Measurements from ENCODE around the gene ACOT2.
"Not testable (repeated sequence)": the region's sequence is repeated elsewhere in the genome, so short reads cannot be mapped to it uniquely, and the experiment has no call there.

ACOT2 gene

DNA sequence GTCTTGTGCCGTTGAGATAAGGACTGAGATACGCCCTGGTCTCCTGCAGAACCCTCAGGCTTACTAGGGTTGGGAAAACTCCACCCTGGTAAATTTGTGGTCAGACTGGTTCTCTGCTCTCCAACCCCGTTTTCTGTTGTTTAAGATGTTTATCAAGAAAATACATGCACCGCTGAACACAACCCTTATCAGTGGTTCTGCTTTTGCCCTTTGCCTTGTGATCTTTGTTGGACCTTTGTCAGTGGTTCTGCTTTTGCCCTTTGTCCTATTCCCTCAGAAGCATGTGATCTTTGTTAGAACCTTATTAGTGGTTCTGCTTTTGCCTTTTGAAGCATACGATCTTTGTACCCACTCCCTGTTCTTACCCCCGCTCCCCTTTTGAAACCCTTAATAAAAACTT lies 6.3 kb upstream of the ACOT2 start:
- H2BK12ac ChIP-seq (ENCODE audit: low read length in 2 of 2); H3K23ac ChIP-seq (ENCODE audit: low read length in 2 of 2); H2BK5ac ChIP-seq (ENCODE audit: low read depth, low read length, poor library complexity, severe bottlenecking); H3K9me3 ChIP-seq (ENCODE audit: control insufficient read depth, low read length); DNase-seq; H3K4ac ChIP-seq (ENCODE audit: low read depth in 1 of 2, low read length in 2 of 2); H3K27ac ChIP-seq (ENCODE audit: low read length, poor library complexity, severe bottlenecking); H3K79me1 ChIP-seq (replicated peaks; ENCODE audit: low read length, poor library complexity, severe bottlenecking); H3K18ac ChIP-seq (ENCODE audit: low read depth in 1 of 2, low read length in 2 of 2); H3K36me3 ChIP-seq (ENCODE audit: control insufficient read depth in 1 of 2, insufficient read depth in 2 of 2, low read depth in 1 of 2, low read length in 2 of 2); H3K14ac ChIP-seq (ENCODE audit: low read length in 2 of 2); H3K27me3 ChIP-seq (ENCODE audit: control insufficient read depth in 1 of 2, insufficient read depth in 1 of 2, low read length in 2 of 2); H2AK5ac ChIP-seq (ENCODE audit: low read length, severe bottlenecking); H4K8ac ChIP-seq (ENCODE audit: low read length); H4K91ac ChIP-seq (ENCODE audit: low read length); H2AFZ ChIP-seq (ENCODE audit: low read depth, low read length); H2BK15ac ChIP-seq (ENCODE audit: low read depth, poor library complexity, severe bottlenecking); H3K4me1 ChIP-seq (ENCODE audit: control insufficient read depth, insufficient read depth, low read depth, low read length); H3K4me3 ChIP-seq (ENCODE audit: insufficient read depth in 1 of 2, low read depth in 1 of 2, low read length in 2 of 2); H3K4me2 ChIP-seq (ENCODE audit: low read length, poor library complexity, severe bottlenecking); H3K9ac ChIP-seq (ENCODE audit: low read length); H2BK120ac ChIP-seq (ENCODE audit: low read depth, low read length): not testable (repeated sequence)
- WGBS = 90% methylated on average over 6 of the region's 6 CpGs

DNA sequence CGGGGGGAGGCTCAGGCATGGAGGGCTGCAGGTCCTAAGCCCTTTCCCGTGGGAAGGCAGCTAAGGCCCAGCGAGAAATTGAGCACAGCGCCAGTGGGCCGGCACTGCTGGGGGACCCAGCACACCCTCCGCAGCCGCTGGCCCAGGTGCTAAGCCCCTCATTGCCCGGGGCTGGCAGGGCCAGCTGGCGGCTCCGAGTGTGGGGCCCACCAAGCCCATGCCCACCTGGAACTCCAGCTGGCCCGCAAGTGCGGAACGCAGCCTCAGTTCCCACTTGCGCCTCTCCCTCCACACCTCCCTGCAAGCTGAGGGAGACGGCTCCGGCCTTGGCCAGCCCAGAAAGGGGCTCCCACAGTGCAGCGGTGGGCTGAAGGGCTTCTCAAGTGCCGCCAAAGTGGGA lies 2.6 kb upstream of the ACOT2 start:
- not testable (repeated sequence) for H2BK15ac ChIP-seq (ENCODE audit: low read depth, poor library complexity, severe bottlenecking); H3K4ac ChIP-seq (ENCODE audit: low read depth in 1 of 2, low read length in 2 of 2); H2BK12ac ChIP-seq (ENCODE audit: low read length in 2 of 2); H3K36me3 ChIP-seq (ENCODE audit: control insufficient read depth in 1 of 2, insufficient read depth in 2 of 2, low read depth in 1 of 2, low read length in 2 of 2); H2AFZ ChIP-seq (ENCODE audit: low read depth, low read length); H2BK120ac ChIP-seq (ENCODE audit: low read depth, low read length); H2BK5ac ChIP-seq (ENCODE audit: low read depth, low read length, poor library complexity, severe bottlenecking); H3K4me3 ChIP-seq (ENCODE audit: insufficient read depth in 1 of 2, low read depth in 1 of 2, low read length in 2 of 2); H3K4me1 ChIP-seq (ENCODE audit: control insufficient read depth, insufficient read depth, low read depth, low read length); H3K23ac ChIP-seq (ENCODE audit: low read length in 2 of 2); H3K9me3 ChIP-seq (ENCODE audit: control insufficient read depth, low read length); H3K27me3 ChIP-seq (ENCODE audit: control insufficient read depth in 1 of 2, insufficient read depth in 1 of 2, low read length in 2 of 2); H3K27ac ChIP-seq (ENCODE audit: low read length, poor library complexity, severe bottlenecking); H4K8ac ChIP-seq (ENCODE audit: low read length); H3K4me2 ChIP-seq (ENCODE audit: low read length, poor library complexity, severe bottlenecking); H4K91ac ChIP-seq (ENCODE audit: low read length); H3K79me1 ChIP-seq (replicated peaks; ENCODE audit: low read length, poor library complexity, severe bottlenecking); H3K18ac ChIP-seq (ENCODE audit: low read depth in 1 of 2, low read length in 2 of 2); DNase-seq; H2AK5ac ChIP-seq (ENCODE audit: low read length, severe bottlenecking); H3K9ac ChIP-seq (ENCODE audit: low read length)
- H3K14ac ChIP-seq (ENCODE audit: low read length in 2 of 2) = peak overlapping the region in 1 of 2 experiments; percentile 35
- WGBS = 97% methylated on average over 18 of the region's 18 CpGs

- not testable (repeated sequence) for H3K36me3 ChIP-seq (ENCODE audit: control insufficient read depth in 1 of 2, insufficient read depth in 2 of 2, low read depth in 1 of 2, low read length in 2 of 2); H3K4me2 ChIP-seq (ENCODE audit: low read length, poor library complexity, severe bottlenecking); H2BK5ac ChIP-seq (ENCODE audit: low read depth, low read length, poor library complexity, severe bottlenecking); H2BK12ac ChIP-seq (ENCODE audit: low read length in 2 of 2); H2AFZ ChIP-seq (ENCODE audit: low read depth, low read length); H4K91ac ChIP-seq (ENCODE audit: low read length); H3K79me1 ChIP-seq (replicated peaks; ENCODE audit: low read length, poor library complexity, severe bottlenecking); H3K14ac ChIP-seq (ENCODE audit: low read length in 2 of 2); H3K9me3 ChIP-seq (ENCODE audit: control insufficient read depth, low read length); H4K8ac ChIP-seq (ENCODE audit: low read length); DNase-seq; H2BK15ac ChIP-seq (ENCODE audit: low read depth, poor library complexity, severe bottlenecking); H3K4ac ChIP-seq (ENCODE audit: low read depth in 1 of 2, low read length in 2 of 2); H3K18ac ChIP-seq (ENCODE audit: low read depth in 1 of 2, low read length in 2 of 2); H2BK120ac ChIP-seq (ENCODE audit: low read depth, low read length); H3K9ac ChIP-seq (ENCODE audit: low read length); H2AK5ac ChIP-seq (ENCODE audit: low read length, severe bottlenecking); H3K27ac ChIP-seq (ENCODE audit: low read length, poor library complexity, severe bottlenecking); H3K4me1 ChIP-seq (ENCODE audit: control insufficient read depth, insufficient read depth, low read depth, low read length); H3K23ac ChIP-seq (ENCODE audit: low read length in 2 of 2); H3K4me3 ChIP-seq (ENCODE audit: insufficient read depth in 1 of 2, low read depth in 1 of 2, low read length in 2 of 2); H3K27me3 ChIP-seq (ENCODE audit: control insufficient read depth in 1 of 2, insufficient read depth in 1 of 2, low read length in 2 of 2)
- 100% methylated on average over 5 of the region's 6 CpGs for WGBS
These were observed 2.1 kb upstream of the ACOT2 start for GRCh38 chr14:73566935-73567334.

DNA sequence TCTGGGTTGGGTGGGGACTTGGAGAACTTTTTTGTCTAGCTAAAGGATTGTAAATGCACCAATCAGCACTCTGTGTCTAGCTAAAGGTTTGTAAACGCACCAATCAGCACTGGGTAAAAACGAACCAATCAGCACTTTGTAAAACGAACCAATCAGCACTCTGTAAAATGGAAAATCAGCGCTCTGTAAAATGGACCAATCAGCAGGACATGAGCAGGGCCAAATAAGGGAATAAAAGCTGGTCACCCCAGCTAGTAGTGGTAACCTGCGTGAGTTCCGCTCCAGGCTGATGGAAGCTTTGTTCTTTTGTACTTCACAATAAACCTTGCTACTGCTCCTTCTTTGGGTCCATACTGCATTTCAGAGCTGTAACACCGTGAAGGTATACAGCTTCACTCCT lies 1.7 kb upstream of the ACOT2 start:
- Histone ChIP-seq H4K91ac (ENCODE audit: low read length) (no peak overlapping the region), H3K4ac (ENCODE audit: low read depth in 1 of 2, low read length in 2 of 2) (no peak overlapping the region), H2BK120ac (ENCODE audit: low read depth, low read length) (no peak overlapping the region), H3K4me3 (ENCODE audit: insufficient read depth in 1 of 2, low read depth in 1 of 2, low read length in 2 of 2) (peak overlapping the region in 1 of 2 experiments; percentile 81), H3K9me3 (ENCODE audit: control insufficient read depth, low read length) (no peaks in the 10 kb centered on the region), H3K9ac (ENCODE audit: low read length) (peak overlapping the region; percentile 91), H3K18ac (ENCODE audit: low read depth in 1 of 2, low read length in 2 of 2) (no peak overlapping the region), H3K4me2 (ENCODE audit: low read length, poor library complexity, severe bottlenecking) (no peak overlapping the region), H2AFZ (ENCODE audit: low read depth, low read length) (no peak overlapping the region), H2BK12ac (ENCODE audit: low read length in 2 of 2) (no peak overlapping the region), H3K23ac (ENCODE audit: low read length in 2 of 2) (no peak overlapping the region), H3K27ac (ENCODE audit: low read length, poor library complexity, severe bottlenecking) (no peak overlapping the region), H3K4me1 (ENCODE audit: control insufficient read depth, insufficient read depth, low read depth, low read length) (peaks cover 1% of the 10 kb centered on the region), H3K36me3 (ENCODE audit: control insufficient read depth in 1 of 2, insufficient read depth in 2 of 2, low read depth in 1 of 2, low read length in 2 of 2) (no peaks in the 10 kb centered on the region), H2AK5ac (ENCODE audit: low read length, severe bottlenecking) (no peak overlapping the region), H4K8ac (ENCODE audit: low read length) (no peak overlapping the region), H3K79me1 (replicated peaks; ENCODE audit: low read length, poor library complexity, severe bottlenecking) (no peaks in the 10 kb centered on the region), H3K14ac (ENCODE audit: low read length in 2 of 2) (no peak overlapping the region), H2BK5ac (ENCODE audit: low read depth, low read length, poor library complexity, severe bottlenecking) (no peak overlapping the region), H3K27me3 (ENCODE audit: control insufficient read depth in 1 of 2, insufficient read depth in 1 of 2, low read length in 2 of 2) (no peaks in the 10 kb centered on the region), H2BK15ac (ENCODE audit: low read depth, poor library complexity, severe bottlenecking) (no peak overlapping the region)
- 94% methylated on average over 7 of the region's 7 CpGs for WGBS
- DNase-seq = no peak
